Cardiac septum (tissue), 1 donor: ENCODE results near the gene CSNK1E. TPM values are rescaled to one million over a fixed set of nuclear protein-coding genes. Genes with fewer than 3 reads are reported as not detected.

Experiments used
- DNase-seq: peaks from one replicate; pipeline ENCODE4 v3.0.0-alpha.2; 2020; ENCODE audit warnings: low spot score
- intact Hi-C: fragments of 100-400 bp; cut with DNase I; formaldehyde crosslinking; loops from one replicate; pipeline ENCODE4 v1.14.0; 2022
- total RNA-seq: library from RNA; stranded (reverse); fragmentation: NEBNext Ultra II Directional; extraction: Animal tissue kit (Norgen Biotek cat#: 25700); gene quantifications from one replicate; pipeline ENCODE4 v1.2.1, GENCODE V29; 2021
- donor health status: DM: no; HTN: no; CAD: no.

CSNK1E gene
- total RNA-seq, 1 donor from 2014 or later: 95.7 TPM

GRCh38 chr22:38260761-38261681 is 56.2 kb downstream of the CSNK1E start:
- intact Hi-C loops: loop anchor here (5.0 kb wide), 1 partner anchor 91 kb away; no protein-coding TSS in a partner anchor
- DNase-seq: no peak

GRCh38 chr22:38259370-38259769 is 57.9 kb downstream of the CSNK1E start:
- no peak for DNase-seq
- intact Hi-C loops: no loop called here

- intact Hi-C loops: no loop called here
- peak; percentile 91 for DNase-seq
These were observed 58.3 kb downstream of the CSNK1E start for GRCh38 chr22:38258895-38259294.

GRCh38 chr22:38257650-38258250 is 59.5 kb downstream of the CSNK1E start:
- no peak for DNase-seq
- intact Hi-C loops: no loop called here

GRCh38 chr22:38257181-38257580 is 60.1 kb downstream of the CSNK1E start:
- intact Hi-C loops: no loop called here
- no peak for DNase-seq

- intact Hi-C loops: no loop called here
- DNase-seq: no peak
These were observed 61.5 kb downstream of the CSNK1E start for GRCh38 chr22:38255697-38256096.

GRCh38 chr22:38251341-38251692 is 65.9 kb downstream of the CSNK1E start:
- intact Hi-C loops: no loop called here
- no peak for DNase-seq

- DNase-seq: no peak
- intact Hi-C loops: no loop called here
These were observed 66.4 kb downstream of the CSNK1E start for GRCh38 chr22:38250643-38251340.

GRCh38 chr22:38249803-38250642 is 67.2 kb downstream of the CSNK1E start:
- DNase-seq: no peak
- intact Hi-C loops: no loop called here

GRCh38 chr22:38249301-38249700 is 67.9 kb downstream of the CSNK1E start:
- no peak for DNase-seq
- intact Hi-C loops: no loop called here

GRCh38 chr22:38248280-38248679 is 69.0 kb downstream of the CSNK1E start:
- no peak for DNase-seq
- intact Hi-C loops: no loop called here

- intact Hi-C loops: no loop called here
- no peak for DNase-seq
These were observed 69.5 kb downstream of the CSNK1E start for GRCh38 chr22:38247713-38248112.

- no peak for DNase-seq
- intact Hi-C loops: no loop called here
These were observed 70.5 kb downstream of the CSNK1E start for GRCh38 chr22:38246692-38247091.

GRCh38 chr22:38246046-38246658 is 71.1 kb downstream of the CSNK1E start:
- intact Hi-C loops: no loop called here
- no peak for DNase-seq

GRCh38 chr22:38244106-38244505 is 73.1 kb downstream of the CSNK1E start:
- intact Hi-C loops: no loop called here
- DNase-seq: no peak

GRCh38 chr22:38243007-38243765 is 74.0 kb downstream of the CSNK1E start:
- DNase-seq: no peak
- intact Hi-C loops: no loop called here

- intact Hi-C loops: no loop called here
- no peak for DNase-seq
These were observed 76.4 kb downstream of the CSNK1E start for GRCh38 chr22:38240734-38241252.
